Measurements from ENCODE around the gene HDAC10.
"Not testable (repeated sequence)": the region's sequence is repeated elsewhere in the genome, so short reads cannot be mapped to it uniquely, and the experiment has no call there.

Gene HDAC10

GRCh38 chr22:50285568-50286229 lies 34.6 kb upstream of the HDAC10 start:
- no peak for DNase-seq (ENCODE audit: low read depth in 2 of 2)

GRCh38 chr22:50284479-50284878 lies 33.4 kb upstream of the HDAC10 start:
- no peak for DNase-seq (ENCODE audit: low read depth in 2 of 2)

GRCh38 chr22:50283821-50284220 lies 32.8 kb upstream of the HDAC10 start:
- no peak for DNase-seq (ENCODE audit: low read depth in 2 of 2)

- no peak for DNase-seq (ENCODE audit: low read depth in 2 of 2)
Observed at GRCh38 chr22:50282361-50283155, 31.5 kb upstream of the HDAC10 start.

GRCh38 chr22:50281957-50282356 lies 30.9 kb upstream of the HDAC10 start:
- no peak for DNase-seq (ENCODE audit: low read depth in 2 of 2)

- no peak for DNase-seq (ENCODE audit: low read depth in 2 of 2)
Observed at GRCh38 chr22:50281384-50281760, 30.3 kb upstream of the HDAC10 start.

- no peak for DNase-seq (ENCODE audit: low read depth in 2 of 2)
Observed at GRCh38 chr22:50280708-50281383, 29.8 kb upstream of the HDAC10 start.

GRCh38 chr22:50280022-50280707 lies 29.1 kb upstream of the HDAC10 start:
- no peak for DNase-seq (ENCODE audit: low read depth in 2 of 2)

- DNase-seq (ENCODE audit: low read depth in 2 of 2), result no peak
Observed at GRCh38 chr22:50278956-50279619, 28.0 kb upstream of the HDAC10 start.

GRCh38 chr22:50278461-50278860 lies 27.4 kb upstream of the HDAC10 start:
- no peak for DNase-seq (ENCODE audit: low read depth in 2 of 2)

- DNase-seq (ENCODE audit: low read depth in 2 of 2), result no peak
Observed at GRCh38 chr22:50277761-50278160, 26.7 kb upstream of the HDAC10 start.

GRCh38 chr22:50276143-50276542 lies 25.1 kb upstream of the HDAC10 start:
- DNase-seq (ENCODE audit: low read depth in 2 of 2), result no peak

- DNase-seq (ENCODE audit: low read depth in 2 of 2), result no peak
Observed at GRCh38 chr22:50275181-50276055, 24.4 kb upstream of the HDAC10 start.

- no peak for DNase-seq (ENCODE audit: low read depth in 2 of 2)
Observed at GRCh38 chr22:50274771-50275170, 23.7 kb upstream of the HDAC10 start.

GRCh38 chr22:50274311-50274710 lies 23.2 kb upstream of the HDAC10 start:
- DNase-seq (ENCODE audit: low read depth in 2 of 2), result no peak

GRCh38 chr22:50273781-50274180 lies 22.7 kb upstream of the HDAC10 start:
- not testable (repeated sequence) for DNase-seq (ENCODE audit: low read depth in 2 of 2)

- DNase-seq (ENCODE audit: low read depth in 2 of 2), result not testable (repeated sequence)
Observed at GRCh38 chr22:50273352-50273751, 22.3 kb upstream of the HDAC10 start.

- no peak for DNase-seq (ENCODE audit: low read depth in 2 of 2)
Observed at GRCh38 chr22:50272044-50272802, 21.2 kb upstream of the HDAC10 start.

- no peak for DNase-seq (ENCODE audit: low read depth in 2 of 2)
Observed at GRCh38 chr22:50271519-50271970, 20.5 kb upstream of the HDAC10 start.

All from activated CD8-positive, alpha-beta memory T cell treated with anti-CD3 and anti-CD28 coated beads for 4 hours (primary cell).